ENCODE results near the gene GRB10.

DNA sequence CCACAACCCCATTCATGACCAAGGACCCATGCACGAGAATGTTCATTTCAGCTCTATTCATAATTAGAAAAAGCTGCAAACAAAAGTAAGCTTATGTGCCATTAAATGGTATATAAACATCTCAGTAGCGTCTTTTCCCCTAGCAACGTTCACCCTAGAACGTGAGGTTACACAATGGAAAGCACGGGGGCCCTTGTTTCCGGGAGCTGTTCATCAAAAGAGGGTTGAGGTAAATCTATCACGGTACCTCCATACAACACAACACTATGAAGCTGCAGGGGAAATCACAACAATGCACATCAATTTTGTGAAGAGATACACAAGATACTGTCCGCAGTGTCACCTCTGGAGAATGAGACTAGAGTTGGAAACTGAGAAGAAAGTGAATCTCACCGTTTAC, 136.6 kb downstream of the GRB10 start:
- TF ChIP-seq CTCF (IDR thresholded peaks at IDR 0.05) = no peak
- no peak for TF ChIP-seq POLR2AphosphoS5 (IDR thresholded peaks at IDR 0.05; ENCODE audit: low read depth, low read length)
